GM18867 (cell line): ENCODE data around the gene SOBP.
"Not testable (repeated sequence)": the region's sequence is repeated elsewhere in the genome, so short reads cannot be mapped to it uniquely, and the experiment has no call there.

ENCODE experiments used
- ATAC-seq: cut with Tn5 transposase; IDR thresholded peaks from one replicate; pipeline ENCODE4 v1.9.1; 2021; ENCODE audit warnings: mild to moderate bottlenecking, moderate library complexity; ENCODE audit not compliant: unreplicated experiment

The SOBP gene

GRCh38 chr6:107519224-107519623 is 29.3 kb downstream of the SOBP start:
- ATAC-seq, result not testable (repeated sequence)

DNA sequence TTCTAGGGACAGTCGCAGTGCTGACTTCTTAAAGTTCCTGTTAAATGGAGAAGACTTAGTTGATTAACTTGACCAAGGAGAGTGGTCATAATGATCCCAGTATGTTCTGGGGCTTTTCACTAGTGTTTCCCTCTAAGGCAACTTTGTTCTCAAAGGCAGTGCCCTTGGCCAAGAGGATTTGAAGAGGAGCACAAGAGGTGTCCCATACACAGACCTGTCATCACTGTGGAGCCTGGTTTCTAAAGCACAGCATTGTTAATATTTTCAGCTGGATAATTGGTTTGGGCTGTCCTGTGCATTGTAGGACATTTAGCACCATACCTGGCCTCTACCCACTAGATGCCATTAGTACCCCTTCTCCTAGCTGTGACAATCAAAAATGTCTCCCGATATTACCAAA is 30.8 kb downstream of the SOBP start:
- not testable (repeated sequence) for ATAC-seq

DNA sequence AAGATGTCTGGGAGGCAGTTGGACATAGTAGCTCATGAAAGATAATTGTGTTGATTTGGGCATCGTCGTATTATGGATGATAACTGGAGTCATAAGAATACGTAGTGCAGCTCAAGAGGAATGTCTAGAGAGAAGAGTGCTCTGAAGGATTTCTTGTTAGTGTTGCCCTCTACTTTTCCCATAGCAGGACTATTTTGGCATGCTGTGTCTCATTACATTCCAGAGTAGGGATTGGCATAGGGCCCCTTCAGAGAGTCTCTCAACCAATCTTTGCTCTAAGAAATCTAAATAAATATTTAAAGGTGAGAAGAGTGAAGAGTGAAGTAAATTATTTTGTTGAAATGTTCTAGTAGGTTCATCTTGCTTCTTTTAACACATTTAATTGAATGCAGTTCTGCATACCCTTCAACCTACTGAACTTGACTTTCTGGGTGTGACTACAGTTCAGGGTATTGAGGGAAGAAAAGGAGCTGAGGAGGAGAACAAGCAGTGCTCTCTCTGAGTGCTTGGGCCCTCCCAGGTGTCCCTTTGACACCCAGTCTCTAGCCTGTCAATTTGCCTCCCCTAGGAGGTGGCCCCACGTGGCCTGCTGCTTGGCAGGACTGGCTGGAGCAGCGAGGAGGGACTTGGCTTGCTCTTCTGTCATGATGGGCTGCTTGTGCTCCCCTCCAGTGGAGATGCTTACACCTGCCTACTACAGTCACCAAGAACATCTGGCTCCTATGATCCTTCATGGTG is 33.3 kb downstream of the SOBP start:
- ATAC-seq, result no peak

- no peak for ATAC-seq
These were observed 33.9 kb downstream of the SOBP start for GRCh38 chr6:107523794-107524193.

DNA sequence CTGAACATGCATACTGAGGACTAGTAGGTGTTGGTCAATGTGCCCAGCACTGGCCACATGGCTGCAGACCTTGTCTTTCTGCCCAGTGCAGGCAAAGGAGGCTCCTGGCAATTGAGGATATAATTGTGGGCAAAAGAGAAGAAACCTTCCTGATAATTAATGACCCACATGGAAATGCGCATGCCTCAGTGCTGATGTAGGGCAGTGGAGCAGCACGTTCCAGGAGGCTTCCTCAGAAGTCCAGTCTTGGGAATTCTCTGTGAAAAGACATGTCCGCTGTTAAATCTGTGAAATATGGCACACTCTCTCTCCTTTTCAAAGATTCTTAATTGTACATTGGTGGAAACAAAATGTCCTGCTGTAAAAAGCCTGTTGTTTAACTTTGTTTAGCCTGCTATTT is 34.7 kb downstream of the SOBP start:
- ATAC-seq, result no peak

DNA sequence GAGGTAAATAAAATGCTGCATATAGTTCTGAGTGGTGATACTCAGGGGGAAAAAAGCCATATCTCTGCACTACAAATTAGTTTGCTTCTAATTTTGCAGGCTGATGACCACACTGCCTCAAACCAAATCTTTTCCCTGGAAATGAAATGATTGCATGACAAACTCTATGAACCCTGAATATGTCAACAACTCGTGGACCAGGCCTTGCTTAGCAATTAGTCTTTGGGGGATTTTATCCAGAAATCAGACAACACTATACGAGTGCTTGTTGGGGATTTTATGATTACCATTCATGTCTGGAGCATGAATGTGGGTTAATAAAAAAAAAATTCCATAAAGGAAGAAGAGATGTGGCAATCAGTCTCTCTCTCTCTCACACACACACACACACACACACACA is 42.0 kb downstream of the SOBP start:
- ATAC-seq, result no peak

GRCh38 chr6:107532706-107533105 is 42.8 kb downstream of the SOBP start:
- no peak for ATAC-seq

GRCh38 chr6:107533415-107534059 is 43.6 kb downstream of the SOBP start:
- no peak for ATAC-seq

DNA sequence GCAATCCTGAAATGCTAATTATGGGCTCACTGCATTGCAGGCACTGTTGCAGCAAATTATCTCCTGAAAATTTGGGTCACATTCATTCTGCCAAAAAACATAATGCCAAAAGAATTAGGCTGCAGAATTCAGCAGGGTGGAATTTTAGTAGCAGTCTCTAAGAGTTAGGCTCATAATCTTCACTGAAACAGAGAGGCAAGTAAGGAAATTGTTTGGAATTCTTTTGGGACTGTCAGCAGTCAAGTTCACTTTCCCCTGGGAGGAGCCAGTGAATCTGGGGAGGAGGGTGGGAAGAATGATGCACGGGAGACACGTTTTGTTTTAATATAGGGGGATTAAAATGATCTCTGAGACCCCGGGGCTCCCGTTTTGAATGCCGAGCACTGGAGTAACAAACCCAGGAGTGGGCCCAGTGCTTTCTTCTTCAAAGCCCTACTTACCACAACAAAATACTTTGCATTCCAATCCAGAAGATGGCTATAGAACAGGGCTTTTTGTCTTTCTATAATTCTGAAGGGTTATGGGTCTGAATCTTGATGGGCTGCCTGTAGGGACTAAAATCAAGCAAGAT is 44.7 kb downstream of the SOBP start:
- no peak for ATAC-seq

DNA sequence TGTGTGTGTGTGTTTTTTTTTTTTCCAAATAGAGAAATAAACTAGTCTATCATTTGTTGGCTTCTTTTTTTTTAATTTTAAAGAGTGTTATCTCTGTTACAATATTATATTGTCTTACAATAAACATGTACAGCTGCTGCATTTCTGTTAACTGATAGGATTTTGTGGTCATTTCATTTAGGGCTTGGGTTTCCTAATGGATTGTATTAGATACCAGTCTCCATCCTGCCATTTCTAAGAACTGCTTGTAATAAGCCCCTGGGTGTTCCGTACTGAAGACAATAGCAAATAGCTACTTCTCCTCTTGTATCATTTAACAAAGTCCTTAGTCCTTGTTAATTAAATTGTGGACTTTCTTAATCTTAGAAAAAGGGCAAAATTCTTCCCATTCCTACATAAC is 45.7 kb downstream of the SOBP start:
- ATAC-seq, result no peak

GRCh38 chr6:107536180-107536961 is 46.5 kb downstream of the SOBP start:
- ATAC-seq, result no peak

GRCh38 chr6:107537559-107537958 is 47.6 kb downstream of the SOBP start:
- no peak for ATAC-seq

DNA sequence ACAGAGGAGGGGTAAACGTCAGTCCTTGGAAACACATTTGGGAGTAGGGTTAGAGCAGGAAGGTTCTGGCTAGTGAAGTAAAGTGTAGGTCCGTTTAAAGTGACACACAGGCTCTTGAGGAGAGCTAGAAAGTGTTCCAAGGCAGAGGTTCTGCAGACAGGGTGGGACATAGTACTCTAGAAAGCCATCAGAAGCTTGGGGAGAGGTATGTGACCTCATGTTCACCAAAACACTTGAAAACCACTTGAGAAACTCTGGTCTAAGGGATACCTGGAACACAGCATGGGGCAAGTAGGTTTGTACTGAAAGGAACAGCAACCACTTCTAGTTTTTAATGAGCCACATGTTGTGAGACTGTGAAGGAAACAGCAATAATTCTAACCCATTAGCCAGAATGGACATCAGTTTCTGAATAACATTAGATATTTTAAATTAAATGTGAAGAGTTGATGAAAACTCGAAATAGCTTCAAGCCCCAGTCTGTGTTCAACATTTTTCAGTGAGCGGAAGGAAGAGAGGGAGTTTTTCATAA is 49.0 kb downstream of the SOBP start:
- no peak for ATAC-seq

DNA sequence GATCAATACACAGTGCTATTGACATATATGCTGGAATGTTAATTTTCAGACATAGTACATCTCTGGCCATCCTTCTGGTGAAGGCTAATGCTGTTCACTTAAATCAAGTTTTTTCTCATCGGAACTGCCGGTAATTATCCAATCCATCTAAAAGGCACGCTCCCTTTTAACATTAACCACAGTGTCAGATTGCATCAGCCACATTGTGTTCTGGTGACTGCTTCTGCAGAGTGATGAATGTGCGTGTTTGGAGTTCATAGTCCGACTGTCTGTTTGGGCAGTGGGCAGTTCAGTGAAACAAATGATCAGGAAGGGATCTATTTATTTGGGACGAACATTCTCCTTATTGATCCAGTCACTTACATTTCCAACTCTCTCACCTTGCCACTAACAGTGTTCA is 49.5 kb downstream of the SOBP start:
- no peak for ATAC-seq

DNA sequence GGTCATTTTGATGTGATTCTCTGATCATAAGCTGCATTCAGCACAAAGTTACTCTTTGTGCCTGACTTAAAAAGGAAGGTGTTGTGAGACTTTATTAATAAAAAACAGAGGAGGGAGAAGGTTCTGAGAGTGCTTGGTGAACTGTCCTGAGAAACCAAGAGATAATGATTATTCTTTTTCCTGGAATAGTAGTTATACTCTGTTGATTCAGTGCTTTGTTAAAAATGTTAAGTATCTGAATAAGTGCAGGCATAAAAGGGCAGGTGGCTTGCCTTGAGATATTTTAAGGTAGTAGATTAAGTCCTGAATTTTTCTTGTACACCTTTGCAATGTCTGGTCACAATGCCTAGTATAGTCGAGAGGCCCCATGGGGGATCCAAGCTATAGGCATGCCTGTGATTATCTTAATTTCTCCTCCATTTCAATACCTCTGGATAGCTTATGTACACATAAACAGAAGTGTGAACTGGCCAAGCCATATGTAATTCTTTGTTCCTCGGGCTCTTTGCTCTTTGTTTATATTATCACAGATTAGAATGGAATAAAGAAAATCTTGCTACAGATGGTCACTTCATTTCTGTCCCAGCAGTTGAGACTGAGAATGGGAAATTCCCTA is 50.0 kb downstream of the SOBP start:
- no peak for ATAC-seq

DNA sequence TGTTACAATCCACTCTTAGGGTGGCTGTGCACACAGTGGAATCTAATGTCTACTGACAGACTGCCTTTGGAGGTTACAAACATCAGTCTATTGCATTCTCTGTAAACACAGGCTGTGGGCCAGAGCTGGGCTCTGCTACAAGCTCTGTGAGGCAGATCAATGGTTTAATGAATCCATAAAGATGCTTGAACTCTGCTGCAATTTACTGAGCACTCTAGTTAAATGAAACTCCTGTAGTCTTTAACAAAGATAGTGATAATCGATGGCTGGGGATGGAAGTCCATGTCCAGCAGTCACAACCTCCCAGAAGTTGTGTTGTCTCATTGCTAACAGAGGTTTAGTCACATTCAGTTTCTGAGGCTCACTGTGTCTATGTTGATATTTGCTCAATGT is 50.5 kb downstream of the SOBP start:
- no peak for ATAC-seq

DNA sequence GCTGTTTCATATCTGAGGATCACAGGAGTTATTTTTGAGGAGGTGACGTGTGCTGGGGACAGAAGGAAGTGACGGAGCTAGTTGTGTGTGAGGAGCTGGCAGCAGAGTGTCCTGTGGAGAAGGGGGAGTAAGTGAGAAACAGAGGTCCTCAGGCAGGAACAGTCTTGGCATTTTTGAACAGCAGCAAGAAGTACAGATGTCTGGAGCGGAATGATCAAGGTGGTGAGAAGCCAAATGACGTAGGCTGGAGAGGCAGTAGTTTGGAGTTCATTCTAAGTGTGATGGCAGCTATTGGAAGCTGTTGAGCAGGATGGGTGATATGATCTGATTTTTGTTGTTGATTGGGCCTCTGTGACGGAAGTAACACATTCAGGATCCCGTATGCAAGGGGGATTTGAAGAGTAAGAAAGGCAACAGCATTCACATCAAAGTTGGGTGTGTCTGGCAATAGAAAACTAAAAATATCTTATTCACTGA is 52.3 kb downstream of the SOBP start:
- ATAC-seq, result no peak

GRCh38 chr6:107543088-107543487 is 53.2 kb downstream of the SOBP start:
- ATAC-seq, result no peak

- ATAC-seq, result no peak
These were observed 53.6 kb downstream of the SOBP start for GRCh38 chr6:107543567-107543966.

DNA sequence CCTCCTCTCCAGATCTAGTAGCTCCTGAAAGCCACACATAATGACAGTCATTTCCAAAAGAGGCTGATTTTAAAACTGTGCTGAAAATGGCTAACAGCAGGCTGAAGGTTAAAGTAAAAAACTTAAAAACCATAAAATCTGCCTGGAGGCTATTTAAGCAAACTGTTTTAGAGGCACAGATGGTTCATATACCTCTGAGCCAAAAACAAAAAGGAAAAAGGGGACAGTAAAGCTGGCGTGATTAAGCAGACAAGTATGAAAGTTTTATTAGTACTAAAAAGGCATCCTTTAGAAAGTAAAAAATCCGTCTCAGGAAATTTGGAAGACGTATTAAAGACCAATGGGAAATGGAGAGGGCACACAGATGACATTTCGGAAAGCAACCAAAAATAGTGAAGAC is 55.8 kb downstream of the SOBP start:
- ATAC-seq, result no peak
